ENCODE data around the gene NDUFC2. TPM values are rescaled to one million over a fixed set of nuclear protein-coding genes. Genes with fewer than 3 reads are reported as not detected.
"Not testable (repeated sequence)": the region's sequence is repeated elsewhere in the genome, so short reads cannot be mapped to it uniquely, and the experiment has no call there.

The NDUFC2 gene
- total RNA-seq, 4 donors from 2014 or later: 67.8 to 102 (median 79.6) TPM

DNA sequence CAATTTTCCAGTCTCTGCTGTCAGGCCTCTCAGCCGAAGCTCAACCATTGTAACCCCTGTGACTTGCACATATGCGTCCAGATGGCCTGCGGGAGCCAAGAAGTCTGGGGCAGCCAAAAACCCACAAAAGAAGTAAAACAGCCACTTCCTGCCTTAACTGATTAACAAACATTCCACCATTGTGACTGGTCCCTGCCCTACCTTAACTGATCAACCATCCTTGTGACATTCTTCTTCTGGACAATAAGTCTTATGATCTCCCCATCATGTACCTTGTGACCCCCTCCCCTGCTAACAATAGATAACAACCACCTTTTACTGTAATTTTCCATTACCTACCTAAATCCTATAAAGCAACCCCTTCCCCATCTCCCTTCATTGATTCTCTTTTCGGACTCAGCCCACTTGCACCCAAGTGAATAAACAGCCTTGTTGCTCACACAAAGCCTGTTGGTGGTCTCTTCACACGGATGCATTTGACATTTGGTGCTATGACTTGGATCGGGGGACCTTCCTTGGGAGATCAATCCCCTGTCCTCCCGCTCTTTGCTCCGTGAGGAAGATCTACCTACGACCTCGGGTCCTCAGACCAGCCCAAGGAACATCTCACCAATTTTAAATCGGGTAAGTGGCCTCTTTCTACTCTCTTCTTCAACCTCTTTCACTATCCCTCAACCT, 1.3 kb upstream of the NDUFC2 start:
- WGBS, 2 donors (ENCODE audit: low coverage in 1 of 2): 63 to 70% methylated on average over 3 to 11 of the region's 11 CpGs
- H3K27ac ChIP-seq: peak overlapping the region in 1 of 4 donors; percentile 88
- no peak for ATAC-seq

GRCh38 chr11:78080084-78080817, 589 bp upstream of the NDUFC2 start:
- Histone ChIP-seq H3K36me3 (no peaks in the 10 kb centered on the region), H3K4me3 (peak overlapping the region; percentile 75 to 94), H3K9me3 (no peaks in the 10 kb centered on the region), H3K27ac (peak overlapping the region; percentile 54 to 90 (median 88)), H3K27me3 (no peaks in the 10 kb centered on the region), H3K4me1 (peaks cover 11 to 44% (median 27%) of the 10 kb centered on the region in 3 donors)
- peak; percentile 31 for ATAC-seq
- WGBS, 2 donors (ENCODE audit: low coverage in 1 of 2): 0 to 51% methylated on average over 4 to 18 of the region's 23 CpGs
- no peak for TF ChIP-seq EP300 (IDR thresholded peaks at IDR 0.05)
- TF ChIP-seq CTCF (IDR thresholded peaks at IDR 0.05): no peak
- no peak for TF ChIP-seq POLR2A (IDR thresholded peaks at IDR 0.05)
- no peak for TF ChIP-seq POLR2AphosphoS5 (IDR thresholded peaks at IDR 0.05)

More for the DNA sequence above, 1.3 kb upstream of the NDUFC2 start:
- no peaks in the 10 kb centered on the region for H3K9me3 ChIP-seq
- H3K4me1 ChIP-seq: peaks cover 11 to 37% (median 22%) of the 10 kb centered on the region in 3 donors
- H3K4me3 ChIP-seq: no peak overlapping the region
- H3K36me3 ChIP-seq: no peaks in the 10 kb centered on the region
- no peaks in the 10 kb centered on the region for H3K27me3 ChIP-seq
- TF ChIP-seq POLR2A (IDR thresholded peaks at IDR 0.05) (no peak), EP300 (IDR thresholded peaks at IDR 0.05) (no peak), CTCF (IDR thresholded peaks at IDR 0.05) (no peak), POLR2AphosphoS5 (IDR thresholded peaks at IDR 0.05) (no peak)

- H3K27me3 ChIP-seq: no peaks in the 10 kb centered on the region
- no peaks in the 10 kb centered on the region for H3K9me3 ChIP-seq
- H3K4me3 ChIP-seq: peak overlapping the region; percentile 75 to 94
- peak overlapping the region in 3 of 4 donors; percentile 88 to 90 (median 88) for H3K27ac ChIP-seq
- H3K36me3 ChIP-seq: no peaks in the 10 kb centered on the region
- no peak for ATAC-seq
- H3K4me1 ChIP-seq: peaks cover 11 to 49% (median 27%) of the 10 kb centered on the region in 3 donors
- no peak for TF ChIP-seq POLR2AphosphoS5 (IDR thresholded peaks at IDR 0.05)
- TF ChIP-seq CTCF (IDR thresholded peaks at IDR 0.05): no peak
- TF ChIP-seq POLR2A (IDR thresholded peaks at IDR 0.05): no peak
- no peak for TF ChIP-seq EP300 (IDR thresholded peaks at IDR 0.05)
- 34 to 58% methylated on average over 4 to 9 of the region's 21 CpGs for WGBS, 2 donors (ENCODE audit: low coverage in 1 of 2)
Measured at GRCh38 chr11:78078218-78079167, 1.2 kb downstream of the NDUFC2 start.

- ATAC-seq, H3K27me3 ChIP-seq, H3K9me3 ChIP-seq, H3K27ac ChIP-seq, H3K36me3 ChIP-seq: not testable (repeated sequence)
- H3K4me1 ChIP-seq: peaks cover 11 to 49% (median 27%) of the 10 kb centered on the region in 3 donors
- WGBS, 2 donors (ENCODE audit: low coverage in 1 of 2): 51 to 65% methylated on average over 3 to 4 of the region's 4 CpGs
- H3K4me3 ChIP-seq: peak overlapping the region in 1 of 2 donors; percentile 94
Measured at GRCh38 chr11:78077592-78077991, 2.1 kb downstream of the NDUFC2 start.

Measured in gastroesophageal sphincter (tissue), 4 donors.